Endothelial cell of umbilical vein (primary cell): ENCODE results near the gene GPR150. TPM values are rescaled to one million over a fixed set of nuclear protein-coding genes. Genes with fewer than 3 reads are reported as not detected.

ENCODE experiments used
- BruUV-seq: library from RNA; stranded (reverse); fragments of 400-500 nt; replicated peaks from 2 replicates; lab custom pipeline; 2021; lab: Mats Ljungman, UMichigan
- CTCF ChIA-PET: fragments of 300-600, 350-600 bp; sonication (Branson Sonifier 250); formaldehyde crosslinking; loops from one replicate; lab custom pipeline; 2021; ENCODE audit warnings: antibody characterized with exemption, inconsistent platforms; lab: Charles Lee
- POLR2A ChIA-PET: fragments of 300-600, 350-600 bp; sonication (Branson Sonifier 250); formaldehyde crosslinking; loops from one replicate; lab custom pipeline; 2021; ENCODE audit warnings: antibody characterized with exemption, inconsistent platforms; lab: Charles Lee
- DNase-seq: peaks from one replicate; pipeline ENCODE4 v3.0.0-alpha.2; 2011; ENCODE audit warnings: low read depth, low spot score
- FAIRE-seq: peaks from 2 replicates; lab custom pipeline; 2011; peaks lifted over from hg19 to GRCh38; lab: Jason Lieb, UNC
- H2AFZ ChIP-seq: 2 replicates; pipeline ENCODE4 v1.6.0; 2012; ENCODE audit warnings: low read depth, low read length, control low read depth, inconsistent platforms
- H3K27ac ChIP-seq: 2 replicates; pipeline ENCODE4 v1.5.1; 2011; ENCODE audit warnings: low read depth, mild to moderate bottlenecking, control low read depth, low read length, moderate library complexity; ENCODE audit not compliant: insufficient read depth
- H3K27me3 ChIP-seq, 2 experiments: 2 replicates each; pipeline versions ENCODE4 v1.6.0 to v1.6.1; 2011; ENCODE audit warnings: low read length in 2 of 2, mixed read lengths in 1 of 2; ENCODE audit not compliant: control insufficient read depth in 2 of 2, insufficient read depth in 2 of 2
- H3K36me3 ChIP-seq, 2 experiments: 2 replicates in 1 of 2; 3 replicates in 1 of 2; pipeline ENCODE4 v1.5.1; 2011; ENCODE audit warnings: low read length in 2 of 2, mild to moderate bottlenecking in 1 of 2, moderate library complexity in 1 of 2; ENCODE audit not compliant: control insufficient read depth in 2 of 2, insufficient read depth in 2 of 2; ENCODE audit errors: extremely low read depth in 1 of 2
- H3K4me1 ChIP-seq: 3 replicates; pipeline ENCODE4 v1.5.1; 2011; ENCODE audit warnings: mild to moderate bottlenecking, low read length; ENCODE audit not compliant: control insufficient read depth, insufficient read depth; ENCODE audit errors: extremely low read depth
- H3K4me2 ChIP-seq: 2 replicates; pipeline ENCODE4 v1.6.1; 2011; ENCODE audit warnings: low read length, control low read depth, mixed read lengths; ENCODE audit not compliant: insufficient read depth
- H3K4me3 ChIP-seq, 3 experiments: fragments of 200-600 bp in 1 of 3; sonication (generic), shearing (Covaris generic) in 1 of 3; replicated peaks in 1 of 3; 2 replicates each; pipeline ENCODE4 v1.5.1; 2011 to 2016; ENCODE audit warnings: control low read depth in 3 of 3, low read length in 3 of 3, mild to moderate bottlenecking in 2 of 3, inconsistent platforms in 1 of 3, low read depth in 1 of 3, moderate library complexity in 1 of 3; ENCODE audit not compliant: insufficient read depth in 1 of 3
- H3K79me2 ChIP-seq: 2 replicates; pipeline ENCODE4 v1.6.0; 2012; ENCODE audit warnings: low read length, inconsistent platforms; ENCODE audit not compliant: control insufficient read depth, insufficient read depth
- H3K9ac ChIP-seq: replicated peaks from 2 replicates; pipeline ENCODE3; 2011; ENCODE audit warnings: low read length, control low read depth; ENCODE audit not compliant: insufficient read depth; ENCODE audit errors: extremely low read depth
- H3K9me1 ChIP-seq: replicated peaks from 3 replicates; pipeline ENCODE4 v1.6.0; 2011; ENCODE audit warnings: mild to moderate bottlenecking, low read length; ENCODE audit not compliant: control insufficient read depth, insufficient read depth; ENCODE audit errors: extremely low read depth
- H3K9me3 ChIP-seq: replicated peaks from 2 replicates; pipeline ENCODE4 v1.5.1; 2012; ENCODE audit warnings: low read length, inconsistent platforms; ENCODE audit not compliant: control insufficient read depth, insufficient read depth
- H4K20me1 ChIP-seq: replicated peaks from 2 replicates; pipeline ENCODE3; 2011; ENCODE audit warnings: mild to moderate bottlenecking, low read length; ENCODE audit not compliant: control insufficient read depth, insufficient read depth; ENCODE audit errors: extremely low read depth
- CTCF ChIP-seq, 2 donors: IDR thresholded peaks; 1 replicate in 1 of 2; 2 replicates in 1 of 2; pipeline ENCODE4 v1.5.1; 2011; ENCODE audit warnings: low read length in 2 of 2, mild to moderate bottlenecking in 2 of 2, moderate library complexity in 2 of 2, control low read depth in 1 of 2, inconsistent platforms in 1 of 2, low read depth in 1 of 2; ENCODE audit not compliant: insufficient read depth in 1 of 2; ENCODE audit errors: extremely low read depth in 1 of 2
- EZH2 ChIP-seq: IDR thresholded peaks from 2 replicates; pipeline ENCODE4 v1.6.1; 2012; ENCODE audit warnings: borderline replicate concordance, low read depth, mild to moderate bottlenecking, moderate library complexity, low read length, inconsistent platforms; ENCODE audit not compliant: severe bottlenecking
- FOS ChIP-seq: IDR thresholded peaks from 2 replicates; pipeline ENCODE4 v1.6.1; 2011; ENCODE audit warnings: mild to moderate bottlenecking, low read length, moderate library complexity, borderline replicate concordance; ENCODE audit not compliant: insufficient read depth
- GATA2 ChIP-seq: IDR thresholded peaks from 2 replicates; pipeline ENCODE4 v1.7.0; 2011; ENCODE audit warnings: low read depth, mild to moderate bottlenecking, moderate library complexity, mixed read lengths, low read length; ENCODE audit not compliant: insufficient read length, insufficient read depth
- MAX ChIP-seq: IDR thresholded peaks from 2 replicates; pipeline ENCODE4 v1.6.1; 2011; ENCODE audit not compliant: insufficient read depth, insufficient read length
- MYC ChIP-seq: IDR thresholded peaks from one replicate; pipeline ENCODE4 v1.6.1; 2011; ENCODE audit warnings: mild to moderate bottlenecking, low read depth, low read length
- POLR2A ChIP-seq: IDR thresholded peaks from 2 replicates; pipeline ENCODE4 v1.6.1; 2012; ENCODE audit warnings: low read depth, mild to moderate bottlenecking, control low read depth, low read length
- POLR2AphosphoS5 ChIP-seq: IDR thresholded peaks from 2 replicates; pipeline ENCODE4 v1.6.1; 2012; ENCODE audit warnings: low read depth, mild to moderate bottlenecking, control low read depth, low read length, moderate library complexity; ENCODE audit not compliant: insufficient read depth
- dilution Hi-C: fragments of 300-500 bp; cut with MboI; formaldehyde crosslinking; loops from one replicate; pipeline ENCODE4 v1.15.0; 2019; ENCODE audit warnings: low sequenced_read_pairs; ENCODE audit not compliant: extremely low pct_ligation_motif_present
- intact Hi-C: fragments of 100-400 bp; cut with micrococcal nuclease; formaldehyde crosslinking; loops from one replicate; pipeline ENCODE4 v1.10.0; 2022
- polyA plus RNA-seq, 4 experiments: library from polyadenylated mRNA; depleted of rRNA in 3 of 4; stranded (reverse) in 3 of 4; unstranded in 1 of 4; fragments of >200 nt; gene quantifications; 2 replicates each; pipeline versions ENCODE4 v1.2.1 to v1.2.3, GENCODE V29; 2011 to 2012; ENCODE audit warnings: missing spikeins in 1 of 4
- total RNA-seq: library from RNA; stranded (reverse); gene quantifications from 2 replicates; pipeline ENCODE4 v1.2.3, GENCODE V29; 2021

GPR150 gene
- total and polyA plus RNA-seq, 2 donors (not counting 3 experiments of a cell fraction or from before 2014, with no cell fraction given) = 0.28 to 0.31 TPM

GRCh38 chr5:95670568-95670967, 50.7 kb downstream of the GPR150 start:
- Histone ChIP-seq H3K4me3 (no peak overlapping the region), H3K27ac (no peak overlapping the region), H3K79me2 (no peaks in the 10 kb centered on the region), H4K20me1 (no peaks in the 10 kb centered on the region), H3K9ac (no peak overlapping the region), H3K9me1 (no peaks in the 10 kb centered on the region), H3K36me3 (no peaks in the 10 kb centered on the region), H3K4me1 (peaks cover 23% of the 10 kb centered on the region), H3K4me2 (no peak overlapping the region), H3K9me3 (no peaks in the 10 kb centered on the region), H3K27me3 (no peaks in the 10 kb centered on the region), H2AFZ (no peak overlapping the region)
- dilution Hi-C loops = no loop called here
- no TSS peak for BruUV-seq
- ChIA-PET POLR2A (interaction anchor here (0.6 kb wide), 1 partner anchor 149 kb away, joined by 3 read pairs; no protein-coding TSS in a partner anchor), CTCF (interaction anchor here (1.1 to 3.3 kb wide), 2 partner anchors 61 to 111 kb away, joined by 5 to 20 read pairs; no protein-coding TSS in a partner anchor)
- intact Hi-C loops = no loop called here
- DNase-seq (no peak), FAIRE-seq (no peak)
- TF ChIP-seq MAX = no peak
- no peak for TF ChIP-seq MYC
- no peak for TF ChIP-seq POLR2A
- no peak for TF ChIP-seq GATA2
- no peak for TF ChIP-seq FOS
- TF ChIP-seq EZH2 = no peak
- no peak for TF ChIP-seq POLR2AphosphoS5
- no peak for TF ChIP-seq CTCF (IDR thresholded peaks at IDR 0.05; ENCODE audit: extremely low read depth in 1 of 2, insufficient read depth in 1 of 2, low read depth in 1 of 2, low read length in 2 of 2)

Other genes starting within 250 kb of the GPR150 start
- not detected in 2 replicates for gene FAM81B, start 228.7 kb upstream of the GPR150 start, total RNA-seq
- not detected in 2 replicates for gene FAM81B, start 228.7 kb upstream of the GPR150 start, polyA plus RNA-seq
- 92.6 and 100 TPM in 2 replicates for gene SKIC3, start 65.1 kb upstream of the GPR150 start, total RNA-seq
- gene SKIC3, start 65.1 kb upstream of the GPR150 start, polyA plus RNA-seq = 14.2 and 18.8 TPM in 2 replicates
- 4.9 and 5.3 TPM in 2 replicates for gene ARSK, start 65.0 kb upstream of the GPR150 start, total RNA-seq
- 2.8 and 3.7 TPM in 2 replicates for gene ARSK, start 65.0 kb upstream of the GPR150 start, polyA plus RNA-seq
- gene RFESD, start 26.7 kb downstream of the GPR150 start, total RNA-seq = 1.1 and 2.0 TPM in 2 replicates
- 0.57 and 0.88 TPM in 2 replicates for gene RFESD, start 26.7 kb downstream of the GPR150 start, polyA plus RNA-seq
- not detected in 2 replicates for gene SPATA9, start 62.9 kb downstream of the GPR150 start, total RNA-seq
- gene SPATA9, start 62.9 kb downstream of the GPR150 start, polyA plus RNA-seq = 0.07 TPM in 1 of 2 replicates, not detected in the other
- 37.6 and 44.1 TPM in 2 replicates for gene RHOBTB3, start 111.2 kb downstream of the GPR150 start, total RNA-seq
- 42.2 and 52.1 TPM in 2 replicates for gene RHOBTB3, start 111.2 kb downstream of the GPR150 start, polyA plus RNA-seq
- gene GLRX, start 202.6 kb downstream of the GPR150 start, total RNA-seq = 13.3 and 14.2 TPM in 2 replicates
- 25.3 and 40.3 TPM in 2 replicates for gene GLRX, start 202.6 kb downstream of the GPR150 start, polyA plus RNA-seq